Posterior vena cava (tissue), 2 donors: ENCODE results near the gene TENM4. TPM values are rescaled to one million over a fixed set of nuclear protein-coding genes. Genes with fewer than 3 reads are reported as not detected.
"Not testable (repeated sequence)": the region's sequence is repeated elsewhere in the genome, so short reads cannot be mapped to it uniquely, and the experiment has no call there.

Source experiments
- DNase-seq: peaks from one replicate; pipeline ENCODE4 v3.0.0-alpha.2; 2020; ENCODE audit warnings: low spot score
- intact Hi-C, 2 donors: fragments of 100-400 bp; cut with DNase I; formaldehyde crosslinking; loops; one replicate each; pipeline versions ENCODE4 v1.14.1 to v1.14.2; 2022 to 2023
- total RNA-seq, 2 donors: library from RNA; stranded (reverse); fragmentation: NEBNext Ultra II Directional; extraction: Animal tissue kit (Norgen Biotek cat#: 25700); gene quantifications; one replicate each; pipeline ENCODE4 v1.2.1, GENCODE V29; 2021
- donor health status: DM: yes; HTN: yes; CAD: no.
- donor health status: DM: yes; HTN: yes; CAD: no.

Gene TENM4
- total RNA-seq, 2 donors from 2014 or later, result 5.6 to 7.4 TPM

DNA sequence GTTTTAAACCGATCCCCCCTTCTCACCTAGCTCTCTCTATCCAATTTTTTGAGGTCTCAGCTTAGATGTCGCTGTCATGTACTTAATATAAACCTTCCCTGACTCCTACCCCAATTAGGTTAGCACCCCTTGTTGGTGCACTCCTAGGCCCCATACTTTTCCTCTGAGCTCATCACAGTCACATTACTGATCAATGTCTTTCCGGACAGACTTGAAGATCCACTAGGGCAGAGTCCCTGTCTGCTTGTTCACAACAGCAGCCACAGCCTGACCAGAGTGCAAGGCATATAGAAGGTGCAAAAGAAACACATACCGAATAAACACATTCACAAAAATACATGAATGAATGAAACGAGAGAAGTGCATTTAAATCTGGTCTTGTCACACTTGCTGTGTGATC is 605.2 kb downstream of the TENM4 start:
- intact Hi-C loops, result no loop called here

DNA sequence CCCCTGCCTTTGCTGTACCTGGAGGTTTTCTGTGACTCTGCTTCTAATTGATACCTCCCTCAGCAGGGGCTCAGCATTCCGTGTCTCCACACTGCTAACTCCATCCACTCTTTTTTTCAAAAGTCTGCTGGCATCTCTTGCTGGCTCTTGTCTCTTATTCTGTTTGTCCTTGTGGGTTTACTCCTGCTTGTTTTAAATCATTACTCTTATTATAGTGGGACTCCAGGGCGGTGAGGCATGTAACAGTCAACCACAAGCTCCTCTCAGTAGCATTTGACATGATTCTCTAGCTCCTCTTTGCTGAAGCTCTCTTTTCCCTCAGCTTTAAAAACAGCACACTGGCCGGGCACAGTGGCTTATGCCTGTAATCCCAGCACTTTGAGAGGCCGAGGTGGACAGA is 605.9 kb downstream of the TENM4 start:
- no peak for DNase-seq
- intact Hi-C loops, result no loop called here

More for the DNA sequence above, 605.2 kb downstream of the TENM4 start:
- DNase-seq, result no peak

DNA sequence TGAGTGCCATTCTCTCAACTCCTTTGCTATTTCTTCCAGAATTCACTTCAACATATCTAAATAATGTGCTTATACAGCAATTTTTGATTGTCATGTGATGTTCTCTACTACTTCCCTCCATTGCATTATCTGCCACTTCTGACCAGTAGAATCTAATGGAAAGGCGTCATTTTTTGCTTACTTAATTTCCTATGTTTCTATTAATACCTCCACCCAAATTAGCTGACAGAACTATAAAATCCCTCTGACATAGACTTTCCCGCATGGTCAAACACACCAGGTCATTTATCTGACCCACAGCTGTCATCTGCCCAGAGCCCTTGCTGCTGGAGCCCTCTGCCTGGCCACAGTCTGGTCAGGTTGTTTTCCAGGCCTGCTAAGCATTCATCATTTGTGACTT is 607.6 kb downstream of the TENM4 start:
- intact Hi-C loops, result no loop called here
- DNase-seq, result no peak

GRCh38 chr11:78832226-78832947 is 608.4 kb downstream of the TENM4 start:
- DNase-seq, result no peak
- intact Hi-C loops, result no loop called here

- intact Hi-C loops, result no loop called here
- DNase-seq, result no peak
Observed at GRCh38 chr11:78831571-78831970, 609.3 kb downstream of the TENM4 start.

GRCh38 chr11:78830277-78830819 is 610.5 kb downstream of the TENM4 start:
- DNase-seq, result no peak
- intact Hi-C loops, result no loop called here

GRCh38 chr11:78829146-78829545 is 611.7 kb downstream of the TENM4 start:
- intact Hi-C loops, result no loop called here
- DNase-seq, result no peak

GRCh38 chr11:78828676-78829075 is 612.2 kb downstream of the TENM4 start:
- intact Hi-C loops, result no loop called here
- DNase-seq, result no peak

GRCh38 chr11:78827291-78827690 is 613.5 kb downstream of the TENM4 start:
- intact Hi-C loops, DNase-seq: not testable (repeated sequence)

DNA sequence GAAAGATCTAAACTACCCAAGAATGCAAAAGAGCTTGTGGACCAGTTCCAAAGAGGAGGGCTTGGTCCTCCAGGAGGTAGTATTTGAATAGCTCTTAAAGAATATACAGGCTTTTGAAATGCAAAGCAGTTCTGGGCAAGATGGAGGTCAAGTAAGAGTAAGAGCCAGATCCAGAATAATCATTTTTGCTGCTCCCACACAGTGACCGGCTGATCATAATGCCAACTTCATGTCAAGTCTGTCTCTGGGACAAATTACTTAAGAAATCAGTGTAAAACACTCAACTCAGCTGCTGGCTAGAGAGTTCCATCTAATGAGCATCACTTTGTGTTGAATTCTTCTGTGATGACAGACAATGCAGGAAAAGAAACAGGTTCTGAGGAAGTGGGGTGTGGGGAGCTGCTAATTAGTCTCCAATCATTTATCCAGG is 615.2 kb downstream of the TENM4 start:
- intact Hi-C loops, result no loop called here
- DNase-seq, result no peak

DNA sequence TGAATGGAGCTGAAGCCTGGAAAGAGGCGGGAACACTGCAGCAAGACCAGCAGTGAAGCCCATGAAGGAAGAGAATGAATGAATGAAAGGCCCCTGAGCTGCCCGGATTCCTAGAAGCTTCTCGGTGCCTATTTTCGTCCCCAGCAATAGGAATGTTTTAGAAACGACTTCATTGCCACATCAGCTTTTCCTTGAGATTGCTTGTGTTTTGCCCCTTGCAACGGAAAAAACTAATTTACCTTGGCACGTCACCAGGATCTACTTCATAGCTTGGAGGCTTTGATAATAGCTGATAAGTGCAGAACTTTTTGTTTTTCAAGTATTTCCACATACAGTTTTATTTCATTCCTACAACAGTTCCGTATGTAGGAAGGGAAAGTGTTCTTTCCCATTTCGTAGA is 617.2 kb downstream of the TENM4 start:
- intact Hi-C loops, result no loop called here
- DNase-seq, result no peak

DNA sequence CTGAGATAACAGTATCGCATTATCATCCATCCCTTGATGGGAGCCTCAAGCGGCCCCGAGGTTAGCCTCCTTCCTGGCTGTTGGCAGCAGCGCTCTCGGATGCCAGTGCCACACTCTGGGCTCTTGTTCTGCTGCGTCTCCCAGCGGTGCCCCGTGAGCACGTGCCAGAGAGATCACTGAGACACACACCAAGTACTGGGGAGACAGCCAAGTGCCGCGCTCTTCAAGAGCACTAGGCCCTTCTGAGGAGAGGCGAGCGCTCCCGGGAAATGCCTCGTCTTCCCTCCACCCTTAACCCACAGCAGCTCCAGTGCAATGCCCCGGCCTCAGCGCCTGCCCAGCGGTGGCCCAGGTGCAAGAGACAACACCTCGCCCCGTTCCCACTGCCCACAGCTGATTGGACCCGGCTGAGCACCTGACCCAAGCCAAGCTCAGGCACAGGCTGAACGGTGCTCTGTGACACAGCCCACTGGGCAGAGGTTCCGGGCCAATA is 617.9 kb downstream of the TENM4 start:
- intact Hi-C loops, result no loop called here
- no peak for DNase-seq

GRCh38 chr11:78821371-78822306 is 619.2 kb downstream of the TENM4 start:
- intact Hi-C loops, result no loop called here
- no peak for DNase-seq

DNA sequence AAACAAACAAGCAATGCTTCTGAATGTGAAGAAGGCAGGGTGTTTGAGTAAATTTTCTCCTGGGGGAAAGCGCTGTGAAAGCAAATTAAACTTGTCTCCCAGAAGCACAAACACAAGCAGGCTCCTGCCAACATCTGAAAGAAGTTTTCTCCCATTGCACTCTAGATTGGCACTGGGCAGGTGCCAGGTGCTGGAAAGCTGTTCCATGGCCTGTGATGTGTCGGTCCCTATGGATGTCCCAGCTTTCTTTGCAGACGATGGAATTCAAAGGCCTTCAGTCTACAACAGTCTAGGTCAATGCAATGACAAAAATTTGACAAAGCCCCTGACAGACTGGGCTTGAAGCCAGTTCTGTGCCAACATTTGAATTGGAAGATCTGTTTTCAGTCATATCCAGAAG is 620.1 kb downstream of the TENM4 start:
- DNase-seq, result no peak
- intact Hi-C loops, result no loop called here

DNA sequence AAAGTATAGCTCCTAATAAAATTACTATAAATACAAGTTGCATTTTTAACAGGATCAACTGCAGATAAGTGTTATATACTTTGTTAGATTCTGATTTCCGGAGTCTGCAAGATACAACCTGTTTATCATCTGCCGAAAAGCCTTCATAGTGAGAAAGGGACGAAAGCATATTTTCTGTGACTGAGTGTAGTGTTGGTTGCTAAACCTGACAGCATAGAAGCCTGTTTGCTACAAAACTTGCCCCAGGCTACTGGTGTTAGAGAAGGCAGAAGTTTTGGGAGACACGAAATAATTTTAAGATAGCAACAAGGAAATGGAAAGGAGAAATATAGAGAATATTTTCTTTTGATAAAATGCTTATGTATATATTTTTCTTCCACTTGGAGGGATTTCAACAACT is 622.6 kb downstream of the TENM4 start:
- intact Hi-C loops, result no loop called here
- DNase-seq, result no peak

DNA sequence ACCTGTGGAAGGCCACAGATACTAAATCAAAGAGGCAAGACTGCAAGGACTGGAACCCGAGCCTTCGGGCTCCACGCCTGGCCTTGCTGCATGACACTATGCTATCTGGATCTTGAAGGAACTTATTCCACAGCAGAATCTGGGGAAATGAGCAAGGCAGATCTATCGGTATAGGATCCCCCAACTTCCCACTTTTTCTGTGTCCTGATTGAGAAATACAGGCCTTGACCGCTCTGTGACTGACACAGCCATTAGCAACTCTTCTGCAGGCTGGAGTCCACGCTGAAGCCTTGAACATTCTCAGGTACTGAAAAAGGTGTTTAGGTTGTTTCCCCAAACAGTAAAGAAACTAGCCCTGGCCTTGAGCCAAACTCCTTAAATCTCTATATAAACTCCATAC is 625.0 kb downstream of the TENM4 start:
- intact Hi-C loops, result no loop called here
- no peak for DNase-seq

- intact Hi-C loops, result no loop called here
- DNase-seq, result no peak
Observed at GRCh38 chr11:78812513-78813293, 628.1 kb downstream of the TENM4 start.

DNA sequence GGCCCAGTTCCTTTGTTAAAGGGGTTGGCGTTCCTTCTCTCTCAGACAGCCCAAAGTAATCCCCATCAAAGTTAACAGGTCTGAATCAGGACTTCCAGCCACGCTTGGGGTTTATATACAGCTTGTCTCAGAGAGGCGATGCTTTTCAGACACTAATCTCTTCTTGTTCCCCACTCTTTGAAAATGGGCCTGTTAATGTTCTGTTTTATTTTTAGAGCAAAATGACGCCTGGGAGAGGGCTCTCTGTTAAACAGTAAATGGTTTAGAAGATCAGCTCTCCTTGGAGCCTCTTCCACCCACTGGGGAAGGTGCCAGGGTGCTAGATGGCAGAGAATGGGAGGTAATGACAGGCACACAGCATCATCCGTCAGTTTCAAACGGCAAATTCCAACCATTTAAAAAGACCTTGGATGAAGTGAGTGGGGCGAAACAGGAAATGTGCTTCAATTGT is 630.2 kb downstream of the TENM4 start:
- intact Hi-C loops, result no loop called here

GRCh38 chr11:78809931-78810541 is 630.8 kb downstream of the TENM4 start:
- intact Hi-C loops, result no loop called here
- DNase-seq, result no peak

More for the DNA sequence above, 630.2 kb downstream of the TENM4 start:
- DNase-seq, result no peak
